ENCODE data around the gene NOP9. TPM values are rescaled to one million over a fixed set of nuclear protein-coding genes. Genes with fewer than 3 reads are reported as not detected.

The NOP9 gene
- total RNA-seq, 1 donor from 2014 or later: 33.5 TPM

GRCh38 chr14:24261256-24261968 is 38.2 kb upstream of the NOP9 start:
- TF ChIP-seq, protein P1, sequence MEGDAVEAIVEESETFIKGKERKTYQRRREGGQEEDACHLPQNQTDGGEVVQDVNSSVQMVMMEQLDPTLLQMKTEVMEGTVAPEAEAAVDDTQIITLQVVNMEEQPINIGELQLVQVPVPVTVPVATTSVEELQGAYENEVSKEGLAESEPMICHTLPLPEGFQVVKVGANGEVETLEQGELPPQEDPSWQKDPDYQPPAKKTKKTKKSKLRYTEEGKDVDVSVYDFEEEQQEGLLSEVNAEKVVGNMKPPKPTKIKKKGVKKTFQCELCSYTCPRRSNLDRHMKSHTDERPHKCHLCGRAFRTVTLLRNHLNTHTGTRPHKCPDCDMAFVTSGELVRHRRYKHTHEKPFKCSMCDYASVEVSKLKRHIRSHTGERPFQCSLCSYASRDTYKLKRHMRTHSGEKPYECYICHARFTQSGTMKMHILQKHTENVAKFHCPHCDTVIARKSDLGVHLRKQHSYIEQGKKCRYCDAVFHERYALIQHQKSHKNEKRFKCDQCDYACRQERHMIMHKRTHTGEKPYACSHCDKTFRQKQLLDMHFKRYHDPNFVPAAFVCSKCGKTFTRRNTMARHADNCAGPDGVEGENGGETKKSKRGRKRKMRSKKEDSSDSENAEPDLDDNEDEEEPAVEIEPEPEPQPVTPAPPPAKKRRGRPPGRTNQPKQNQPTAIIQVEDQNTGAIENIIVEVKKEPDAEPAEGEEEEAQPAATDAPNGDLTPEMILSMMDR (IDR thresholded peaks at IDR 0.05): no peak
- Histone ChIP-seq H3K4me1 (no peaks in the 10 kb centered on the region), H3K4me3 (no peak overlapping the region), H3K27me3 (no peaks in the 10 kb centered on the region), H3K27ac (no peak overlapping the region), H3K36me3 (no peaks in the 10 kb centered on the region), H3K9me3 (no peaks in the 10 kb centered on the region)
- DNase-seq (ENCODE audit: low spot score in 2 of 2): no peak
- intact Hi-C loops (cut with DNase I): no loop called here

GRCh38 chr14:24261969-24262327 is 37.7 kb upstream of the NOP9 start:
- H3K36me3 ChIP-seq: peaks cover 0 to under 1% of the 10 kb centered on the region in 2 donors
- H3K4me1 ChIP-seq: no peaks in the 10 kb centered on the region
- no peak overlapping the region for H3K27ac ChIP-seq
- intact Hi-C loops (cut with DNase I): no loop called here
- no peaks in the 10 kb centered on the region for H3K27me3 ChIP-seq
- no peak for DNase-seq (ENCODE audit: low spot score in 2 of 2)
- no peaks in the 10 kb centered on the region for H3K9me3 ChIP-seq
- no peak overlapping the region for H3K4me3 ChIP-seq
- TF ChIP-seq, protein P1 (IDR thresholded peaks at IDR 0.05): no peak

DNA sequence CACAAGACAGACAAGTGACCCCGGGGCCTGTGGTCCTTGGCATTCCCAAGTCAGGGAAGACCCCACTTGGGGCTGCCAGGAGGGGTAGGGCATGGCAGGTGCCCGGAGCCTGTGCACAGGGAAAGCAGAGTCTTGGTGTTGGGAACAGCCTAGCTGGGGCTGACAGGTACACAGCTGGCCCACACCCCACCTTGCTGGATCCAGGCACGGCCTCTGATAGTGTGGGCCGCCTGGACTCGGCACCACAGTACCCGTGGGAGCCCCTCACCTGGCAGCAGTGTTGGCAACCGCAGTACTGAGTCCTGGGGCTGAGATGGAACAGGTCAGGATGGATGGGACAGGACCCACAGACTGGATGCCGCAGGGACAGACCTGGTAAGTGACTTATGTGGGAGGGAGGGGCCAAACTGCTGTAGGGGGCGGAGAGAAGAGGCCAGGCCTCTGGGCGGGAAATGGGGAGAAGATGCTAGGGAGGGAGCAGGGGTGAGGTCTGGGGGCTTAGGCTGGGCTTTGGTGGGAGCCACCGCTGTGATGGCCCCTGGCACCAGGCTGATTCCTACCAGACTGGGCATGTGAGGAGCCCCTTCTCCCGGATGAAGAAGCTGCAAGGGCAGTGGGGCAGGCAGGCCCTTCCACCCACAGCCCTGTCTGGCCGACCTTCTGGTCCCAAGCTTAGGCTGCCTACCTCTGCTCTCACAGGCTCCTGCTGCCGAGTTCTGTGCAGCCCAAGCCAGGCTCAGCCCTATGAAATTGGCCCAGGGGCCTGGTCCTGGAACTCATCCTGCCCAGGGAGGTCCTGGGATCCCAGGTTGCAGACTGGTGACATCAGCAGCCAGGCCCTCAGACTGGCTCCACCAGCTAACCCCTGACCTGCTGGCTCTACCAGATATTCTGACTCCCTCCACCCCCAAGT is 36.6 kb upstream of the NOP9 start, which contains the start of gene TGM1:
TGM1 (minus strand) TSS at position 357 of the 913 bp plus-strand sequence. CDS start 825 bp downstream, outside the sequence.
- Histone ChIP-seq H3K9me3 (no peaks in the 10 kb centered on the region), H3K4me3 (no peak within 1 kb of the TSS), H3K36me3 (peaks cover 4 to 11% of the 10 kb centered on the region in 2 donors), H3K27ac (no peak within 1 kb of the TSS), H3K27me3 (no peaks in the 10 kb centered on the region), H3K4me1 (no peaks in the 10 kb centered on the region)
- no peak for DNase-seq (ENCODE audit: low spot score in 2 of 2)
- TF ChIP-seq, protein P1 (IDR thresholded peaks at IDR 0.05): no peak
- intact Hi-C loops (cut with DNase I): no loop called here

- Histone ChIP-seq H3K4me1 (no peaks in the 10 kb centered on the region), H3K9me3 (no peaks in the 10 kb centered on the region), H3K27me3 (no peaks in the 10 kb centered on the region), H3K27ac (no peak overlapping the region), H3K4me3 (no peak overlapping the region), H3K36me3 (peaks cover 4 to 17% of the 10 kb centered on the region in 2 donors)
- intact Hi-C loops (cut with DNase I): no loop called here
- DNase-seq (ENCODE audit: low spot score in 2 of 2): no peak
- TF ChIP-seq, protein P1 (IDR thresholded peaks at IDR 0.05): no peak
Observed at GRCh38 chr14:24263848-24264247, 35.8 kb upstream of the NOP9 start.

- Histone ChIP-seq H3K36me3 (peaks cover 4 to 21% of the 10 kb centered on the region in 2 donors), H3K4me1 (no peaks in the 10 kb centered on the region), H3K27me3 (no peaks in the 10 kb centered on the region), H3K4me3 (no peak overlapping the region), H3K27ac (no peak overlapping the region), H3K9me3 (no peaks in the 10 kb centered on the region)
- intact Hi-C loops (cut with DNase I): no loop called here
- TF ChIP-seq, protein P1 (IDR thresholded peaks at IDR 0.05): no peak
- DNase-seq (ENCODE audit: low spot score in 2 of 2): no peak
Observed at GRCh38 chr14:24264298-24264697, 35.4 kb upstream of the NOP9 start.
